Astrocyte (in vitro differentiated cells and primary cell): Measurements from ENCODE around the gene PNKP. TPM values are rescaled to one million over a fixed set of nuclear protein-coding genes. Genes with fewer than 3 reads are reported as not detected.

Source experiments
- DNase-seq: peaks from one replicate; pipeline ENCODE4 v3.0.0-alpha.2; 2010; ENCODE audit warnings: low read depth
- FAIRE-seq: peaks from 2 replicates; lab custom pipeline; 2011; peaks lifted over from hg19 to GRCh38; lab: Jason Lieb, UNC
- H2AFZ ChIP-seq: 2 replicates; pipeline ENCODE4 v1.6.0; 2012; ENCODE audit warnings: low read depth, low read length, inconsistent platforms
- H3K27ac ChIP-seq: 2 replicates; pipeline ENCODE4 v1.5.1; 2011; ENCODE audit warnings: low read depth, low read length, inconsistent platforms
- H3K27me3 ChIP-seq: 2 replicates; pipeline ENCODE4 v1.6.0; 2011; ENCODE audit warnings: low read length, inconsistent platforms; ENCODE audit not compliant: insufficient read depth
- H3K36me3 ChIP-seq: 2 replicates; pipeline ENCODE4 v1.5.1; 2011; ENCODE audit warnings: low read length, inconsistent platforms; ENCODE audit not compliant: insufficient read depth
- H3K4me1 ChIP-seq: 2 replicates; pipeline ENCODE4 v1.5.1; 2011; ENCODE audit warnings: low read length, inconsistent platforms; ENCODE audit not compliant: insufficient read depth
- H3K4me2 ChIP-seq: 2 replicates; pipeline ENCODE4 v1.6.0; 2012; ENCODE audit warnings: low read length, inconsistent platforms
- H3K4me3 ChIP-seq: 2 replicates; pipeline ENCODE4 v1.5.1; 2011; ENCODE audit warnings: low read depth, mild to moderate bottlenecking, low read length, inconsistent platforms; ENCODE audit not compliant: insufficient read depth
- H3K79me2 ChIP-seq: 2 replicates; pipeline ENCODE4 v1.6.0; 2012; ENCODE audit warnings: mild to moderate bottlenecking, low read length, inconsistent platforms; ENCODE audit not compliant: insufficient read depth
- H3K9ac ChIP-seq: 2 replicates; pipeline ENCODE4 v1.6.0; 2012; ENCODE audit warnings: mild to moderate bottlenecking, low read length, inconsistent platforms
- H3K9me3 ChIP-seq: 2 replicates; pipeline ENCODE4 v1.5.1; 2012; ENCODE audit warnings: low read depth, mild to moderate bottlenecking, low read length, inconsistent platforms; ENCODE audit not compliant: insufficient read depth
- H4K20me1 ChIP-seq: 2 replicates; pipeline ENCODE4 v1.6.0; 2012; ENCODE audit warnings: low read length, inconsistent platforms; ENCODE audit not compliant: insufficient read depth
- H3K27ac Mint-ChIP-seq: one replicate; pipeline ENCODE4 v1.8.0; 2021; ENCODE audit warnings: mild to moderate bottlenecking, mixed read lengths; ENCODE audit not compliant: unreplicated experiment
- H3K27me3 Mint-ChIP-seq: one replicate; pipeline ENCODE4 v1.8.0; 2021; ENCODE audit warnings: low read depth, mixed read lengths; ENCODE audit not compliant: unreplicated experiment
- H3K36me3 Mint-ChIP-seq: one replicate; pipeline ENCODE4 v1.8.0; 2021; ENCODE audit warnings: low read depth, mixed read lengths; ENCODE audit not compliant: unreplicated experiment
- H3K4me1 Mint-ChIP-seq: one replicate; pipeline ENCODE4 v1.8.0; 2021; ENCODE audit warnings: low read depth, mixed read lengths; ENCODE audit not compliant: unreplicated experiment
- H3K4me3 Mint-ChIP-seq: one replicate; pipeline ENCODE4 v1.8.0; 2021; ENCODE audit warnings: mild to moderate bottlenecking, moderate library complexity, mixed read lengths; ENCODE audit not compliant: unreplicated experiment
- H3K9me3 Mint-ChIP-seq: one replicate; pipeline ENCODE4 v1.8.0; 2021; ENCODE audit warnings: mild to moderate bottlenecking, mixed read lengths; ENCODE audit not compliant: unreplicated experiment
- EZH2 ChIP-seq: IDR thresholded peaks from 2 replicates; pipeline ENCODE4 v1.6.1; 2012; ENCODE audit warnings: mild to moderate bottlenecking, low read length, inconsistent platforms; ENCODE audit not compliant: insufficient read depth
- total RNA-seq: library from RNA; stranded (reverse); gene quantifications from 2 replicates; pipeline ENCODE4 v1.2.1, GENCODE V29; 2021
- TF ChIP-seq, protein P1 (sequence below): IDR thresholded peaks from 2 replicates; pipeline ENCODE4 v1.5.1; 2011; ENCODE audit warnings: low read depth, mild to moderate bottlenecking, inconsistent platforms, low read length, moderate library complexity; ENCODE audit not compliant: insufficient read depth

The PNKP gene
- total RNA-seq, 1 donor from 2014 or later = 54.8 TPM

DNA sequence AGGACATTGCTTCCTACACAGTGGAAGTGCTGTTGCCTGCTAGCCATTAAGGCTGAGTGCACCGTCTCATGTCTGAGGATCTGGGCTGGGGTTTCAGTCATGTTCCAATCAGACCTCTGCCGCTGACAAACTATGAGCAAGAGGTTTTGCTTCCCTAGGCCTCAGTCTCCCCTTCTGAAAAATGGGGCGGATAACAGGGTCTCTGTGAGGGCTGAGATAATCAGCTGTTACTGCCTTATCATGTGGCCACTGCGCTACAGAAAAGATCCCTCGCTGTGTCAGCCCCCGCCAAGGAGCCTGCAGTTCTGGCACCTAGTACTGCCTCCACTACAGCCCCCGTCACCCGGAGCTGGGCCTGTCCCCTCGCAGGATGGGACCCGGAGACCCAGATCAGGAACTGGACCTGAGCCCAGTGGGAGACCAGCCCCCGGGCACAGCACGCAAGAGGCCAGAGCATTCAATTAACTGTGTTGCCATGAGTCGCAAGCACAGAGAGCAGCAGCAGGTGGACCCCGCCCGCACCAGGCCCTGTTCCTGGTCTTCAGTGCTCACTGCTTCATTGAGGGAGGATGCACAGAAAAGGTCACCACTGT lies 3.0 kb upstream of the PNKP start:
- Histone ChIP-seq H3K36me3 (peaks cover 4% of the 10 kb centered on the region), H3K27me3 (no peaks in the 10 kb centered on the region), H3K4me1 (peaks cover 38% of the 10 kb centered on the region), H2AFZ (no peak overlapping the region), H4K20me1 (no peaks in the 10 kb centered on the region), H3K9ac (peak overlapping the region; percentile 72), H3K79me2 (peaks cover 57% of the 10 kb centered on the region), H3K4me3 (peak overlapping the region; percentile 54), H3K27ac (peak overlapping the region; percentile 45), H3K4me2 (peak overlapping the region; percentile 87), H3K9me3 (no peaks in the 10 kb centered on the region)
- DNase-seq = no peak
- no peak for FAIRE-seq
- peaks cover 16% of the 10 kb centered on the region for H3K36me3 Mint-ChIP-seq
- H3K27ac Mint-ChIP-seq = peak overlapping the region; percentile 77
- no peak for TF ChIP-seq EZH2
- TF ChIP-seq, protein P1, sequence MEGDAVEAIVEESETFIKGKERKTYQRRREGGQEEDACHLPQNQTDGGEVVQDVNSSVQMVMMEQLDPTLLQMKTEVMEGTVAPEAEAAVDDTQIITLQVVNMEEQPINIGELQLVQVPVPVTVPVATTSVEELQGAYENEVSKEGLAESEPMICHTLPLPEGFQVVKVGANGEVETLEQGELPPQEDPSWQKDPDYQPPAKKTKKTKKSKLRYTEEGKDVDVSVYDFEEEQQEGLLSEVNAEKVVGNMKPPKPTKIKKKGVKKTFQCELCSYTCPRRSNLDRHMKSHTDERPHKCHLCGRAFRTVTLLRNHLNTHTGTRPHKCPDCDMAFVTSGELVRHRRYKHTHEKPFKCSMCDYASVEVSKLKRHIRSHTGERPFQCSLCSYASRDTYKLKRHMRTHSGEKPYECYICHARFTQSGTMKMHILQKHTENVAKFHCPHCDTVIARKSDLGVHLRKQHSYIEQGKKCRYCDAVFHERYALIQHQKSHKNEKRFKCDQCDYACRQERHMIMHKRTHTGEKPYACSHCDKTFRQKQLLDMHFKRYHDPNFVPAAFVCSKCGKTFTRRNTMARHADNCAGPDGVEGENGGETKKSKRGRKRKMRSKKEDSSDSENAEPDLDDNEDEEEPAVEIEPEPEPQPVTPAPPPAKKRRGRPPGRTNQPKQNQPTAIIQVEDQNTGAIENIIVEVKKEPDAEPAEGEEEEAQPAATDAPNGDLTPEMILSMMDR = no peak
- H3K27me3 Mint-ChIP-seq = no peaks in the 10 kb centered on the region
- peak overlapping the region; percentile 79 for H3K4me3 Mint-ChIP-seq
- H3K4me1 Mint-ChIP-seq = peaks cover 12% of the 10 kb centered on the region
- H3K9me3 Mint-ChIP-seq = no peaks in the 10 kb centered on the region

DNA sequence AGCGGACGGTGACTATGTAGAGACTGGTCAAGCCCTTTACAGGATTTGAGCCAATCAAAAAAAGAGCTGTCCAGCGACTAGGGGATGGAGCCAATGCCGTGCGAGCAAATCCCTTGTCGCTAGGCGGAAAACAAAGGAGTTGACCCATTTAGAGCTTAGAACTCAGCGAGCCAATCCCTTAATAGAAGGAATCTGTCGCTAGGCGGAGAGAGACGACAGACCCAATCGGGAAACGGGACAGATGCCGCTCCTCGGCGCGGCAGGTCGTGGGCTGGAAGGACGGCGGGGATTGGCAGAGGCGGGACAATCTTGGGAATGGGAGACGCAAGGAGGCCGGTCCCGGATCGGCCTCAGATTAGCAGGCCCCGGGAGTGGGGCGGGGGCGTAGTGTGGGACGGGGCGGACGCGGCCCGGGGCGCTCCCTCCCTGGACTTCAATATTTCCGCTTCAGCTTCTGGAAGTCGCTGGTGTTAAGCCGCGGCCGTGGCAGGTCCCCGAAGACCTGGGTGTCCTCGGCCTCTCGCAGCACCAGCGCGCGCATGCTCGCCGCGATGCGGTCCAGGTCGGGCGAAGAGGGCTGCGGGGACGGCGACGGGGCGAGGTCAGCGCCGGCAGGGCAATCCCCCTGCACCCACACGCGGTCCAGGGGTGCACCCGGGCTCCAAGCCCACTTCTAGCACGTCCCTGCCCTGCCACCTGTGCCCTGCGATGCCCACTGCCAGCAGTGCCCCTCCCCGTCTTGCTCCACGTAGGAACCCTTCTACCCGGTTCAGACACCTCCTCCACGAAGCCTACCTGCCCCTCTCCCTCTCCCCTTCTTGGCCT lies 2.3 kb upstream of the PNKP start:
- Histone ChIP-seq H4K20me1 (peaks cover 6% of the 10 kb centered on the region), H3K4me2 (peak overlapping the region; percentile 87), H3K27ac (peak overlapping the region; percentile 45), H3K4me3 (peak overlapping the region; percentile 54), H3K27me3 (no peaks in the 10 kb centered on the region), H3K36me3 (peaks cover 4% of the 10 kb centered on the region), H3K79me2 (peaks cover 57% of the 10 kb centered on the region), H2AFZ (peak overlapping the region; percentile 57), H3K4me1 (peaks cover 37% of the 10 kb centered on the region), H3K9me3 (no peaks in the 10 kb centered on the region), H3K9ac (peak overlapping the region; percentile 72)
- Mint-ChIP-seq H3K9me3 (no peaks in the 10 kb centered on the region), H3K36me3 (peaks cover 22% of the 10 kb centered on the region), H3K4me3 (peak overlapping the region; percentile 79), H3K4me1 (peaks cover 11% of the 10 kb centered on the region), H3K27me3 (no peaks in the 10 kb centered on the region), H3K27ac (peak overlapping the region; percentile 77)
- DNase-seq (peak; percentile 100), FAIRE-seq (peak; percentile 86)
- TF ChIP-seq, protein P1 = no peak
- TF ChIP-seq EZH2 = peak; percentile 43
